Measurements from ENCODE around the gene PXMP4.

- TF ChIP-seq, protein P1, sequence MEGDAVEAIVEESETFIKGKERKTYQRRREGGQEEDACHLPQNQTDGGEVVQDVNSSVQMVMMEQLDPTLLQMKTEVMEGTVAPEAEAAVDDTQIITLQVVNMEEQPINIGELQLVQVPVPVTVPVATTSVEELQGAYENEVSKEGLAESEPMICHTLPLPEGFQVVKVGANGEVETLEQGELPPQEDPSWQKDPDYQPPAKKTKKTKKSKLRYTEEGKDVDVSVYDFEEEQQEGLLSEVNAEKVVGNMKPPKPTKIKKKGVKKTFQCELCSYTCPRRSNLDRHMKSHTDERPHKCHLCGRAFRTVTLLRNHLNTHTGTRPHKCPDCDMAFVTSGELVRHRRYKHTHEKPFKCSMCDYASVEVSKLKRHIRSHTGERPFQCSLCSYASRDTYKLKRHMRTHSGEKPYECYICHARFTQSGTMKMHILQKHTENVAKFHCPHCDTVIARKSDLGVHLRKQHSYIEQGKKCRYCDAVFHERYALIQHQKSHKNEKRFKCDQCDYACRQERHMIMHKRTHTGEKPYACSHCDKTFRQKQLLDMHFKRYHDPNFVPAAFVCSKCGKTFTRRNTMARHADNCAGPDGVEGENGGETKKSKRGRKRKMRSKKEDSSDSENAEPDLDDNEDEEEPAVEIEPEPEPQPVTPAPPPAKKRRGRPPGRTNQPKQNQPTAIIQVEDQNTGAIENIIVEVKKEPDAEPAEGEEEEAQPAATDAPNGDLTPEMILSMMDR (IDR thresholded peaks at IDR 0.05 in 2 of 3, conservative IDR thresholded peaks at IDR 0.05 in 1 of 3; ENCODE audit: insufficient read depth in 2 of 3, low read depth in 1 of 3, low read length in 3 of 3) = no peak
- no peak for TF ChIP-seq JUND (IDR thresholded peaks at IDR 0.05; ENCODE audit: borderline replicate concordance, low read depth, low read length)
- TF ChIP-seq JUND (tag; IDR thresholded peaks at IDR 0.05; ENCODE audit: borderline replicate concordance, low read depth, low read length) = no peak
- TF ChIP-seq ZNF561 (CRISPR knock-in tag; conservative IDR thresholded peaks at IDR 0.05) = no peak
- TF ChIP-seq, protein P2, sequence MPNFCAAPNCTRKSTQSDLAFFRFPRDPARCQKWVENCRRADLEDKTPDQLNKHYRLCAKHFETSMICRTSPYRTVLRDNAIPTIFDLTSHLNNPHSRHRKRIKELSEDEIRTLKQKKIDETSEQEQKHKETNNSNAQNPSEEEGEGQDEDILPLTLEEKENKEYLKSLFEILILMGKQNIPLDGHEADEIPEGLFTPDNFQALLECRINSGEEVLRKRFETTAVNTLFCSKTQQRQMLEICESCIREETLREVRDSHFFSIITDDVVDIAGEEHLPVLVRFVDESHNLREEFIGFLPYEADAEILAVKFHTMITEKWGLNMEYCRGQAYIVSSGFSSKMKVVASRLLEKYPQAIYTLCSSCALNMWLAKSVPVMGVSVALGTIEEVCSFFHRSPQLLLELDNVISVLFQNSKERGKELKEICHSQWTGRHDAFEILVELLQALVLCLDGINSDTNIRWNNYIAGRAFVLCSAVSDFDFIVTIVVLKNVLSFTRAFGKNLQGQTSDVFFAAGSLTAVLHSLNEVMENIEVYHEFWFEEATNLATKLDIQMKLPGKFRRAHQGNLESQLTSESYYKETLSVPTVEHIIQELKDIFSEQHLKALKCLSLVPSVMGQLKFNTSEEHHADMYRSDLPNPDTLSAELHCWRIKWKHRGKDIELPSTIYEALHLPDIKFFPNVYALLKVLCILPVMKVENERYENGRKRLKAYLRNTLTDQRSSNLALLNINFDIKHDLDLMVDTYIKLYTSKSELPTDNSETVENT (CRISPR knock-in tag; IDR thresholded peaks at IDR 0.05) = no peak
- TF ChIP-seq ZNF408 (CRISPR knock-in tag; IDR thresholded peaks at IDR 0.05; ENCODE audit: low read depth) = no peak
- no peak for TF ChIP-seq HCFC1 (IDR thresholded peaks at IDR 0.05; ENCODE audit: low read depth, low read length)
- TF ChIP-seq GATA2 (CRISPR knock-in tag; IDR thresholded peaks at IDR 0.05) = no peak
- no peak for TF ChIP-seq CHD4 (IDR thresholded peaks at IDR 0.05; ENCODE audit: insufficient read depth, insufficient replicate concordance, low read depth, low read length, poor library complexity, severe bottlenecking)
- TF ChIP-seq BRF2 (IDR thresholded peaks at IDR 0.05; ENCODE audit: borderline replicate concordance, insufficient read depth, insufficient read length) = no peak
- TF ChIP-seq TGIF2 (CRISPR knock-in tag; IDR thresholded peaks at IDR 0.05) = no peak
- TF ChIP-seq CEBPG (CRISPR knock-in tag; IDR thresholded peaks at IDR 0.05) = no peak
- no peak for TF ChIP-seq CEBPG (tag; conservative IDR thresholded peaks at IDR 0.05 in 1 of 2, IDR thresholded peaks at IDR 0.05 in 1 of 2)
- TF ChIP-seq TAF1 (IDR thresholded peaks at IDR 0.05; ENCODE audit: control insufficient read depth, extremely low read depth, insufficient read depth, low read length, severe bottlenecking) = no peak
Measured at GRCh38 chr20:33724439-33725094, 4.5 kb upstream of the PXMP4 start.
